OCI-LY7 (cell line): ENCODE data around the gene CYP39A1. TPM values are rescaled to one million over a fixed set of nuclear protein-coding genes. Genes with fewer than 3 reads are reported as not detected.
A peak's percentile ranks its signal among the peaks of the same experiment; 100 is the strongest.

Experiments used
- BruUV-seq: library from RNA; stranded (reverse); fragments of 400-500 nt; replicated peaks from 2 replicates; lab custom pipeline; 2021; lab: Mats Ljungman, UMichigan
- CTCF ChIA-PET: fragments of 300-600 bp; sonication (Branson Sonifier 250); formaldehyde crosslinking; loops from one replicate; lab custom pipeline; 2022; ENCODE audit warnings: antibody characterized with exemption; ENCODE audit not compliant: unreplicated experiment; lab: Charles Lee
- POLR2A ChIA-PET: fragments of 300-600 bp; sonication (Branson Sonifier 250); formaldehyde crosslinking; loops from one replicate; lab custom pipeline; 2022; ENCODE audit warnings: antibody characterized with exemption; lab: Charles Lee
- DNase-seq: peaks from one replicate; pipeline ENCODE4 v3.0.0-alpha.2; 2015; ENCODE audit warnings: low spot score
- H2AFZ ChIP-seq: fragments of 200-600 bp; sonication (generic), shearing (Covaris generic); 2 replicates; pipeline ENCODE4 v1.6.1; 2014; ENCODE audit warnings: mild to moderate bottlenecking, antibody characterized with exemption, low read length, moderate library complexity
- H3K27ac ChIP-seq: fragments of 200-600 bp; sonication (generic); 2 replicates; pipeline ENCODE4 v1.5.1; 2014; ENCODE audit warnings: mixed run types, low read depth, mild to moderate bottlenecking, moderate library complexity, low read length, inconsistent platforms; ENCODE audit not compliant: poor library complexity, severe bottlenecking
- H3K36me3 ChIP-seq: fragments of 200-600 bp; sonication (generic); 2 replicates; pipeline ENCODE4 v1.6.1; 2014; ENCODE audit warnings: mild to moderate bottlenecking, antibody characterized with exemption, low read length, moderate library complexity, mixed read lengths; ENCODE audit not compliant: insufficient read depth
- H3K4me1 ChIP-seq: fragments of 200-600 bp; sonication (generic); 2 replicates; pipeline ENCODE4 v1.5.1; 2014; ENCODE audit warnings: mild to moderate bottlenecking, low read length; ENCODE audit not compliant: insufficient read depth, poor library complexity, severe bottlenecking
- H3K4me2 ChIP-seq: fragments of 200-600 bp; sonication (generic); 2 replicates; pipeline ENCODE4 v1.6.1; 2014; ENCODE audit warnings: mild to moderate bottlenecking, low read length
- H3K4me3 ChIP-seq: fragments of 200-600 bp; sonication (generic); 2 replicates; pipeline ENCODE4 v1.5.1; 2014; ENCODE audit warnings: mild to moderate bottlenecking, low read depth, low read length; ENCODE audit not compliant: poor library complexity, severe bottlenecking
- H3K79me2 ChIP-seq: fragments of 200-600 bp; sonication (generic); 2 replicates; pipeline ENCODE4 v1.6.1; 2016; ENCODE audit warnings: low read depth, mild to moderate bottlenecking, low read length, moderate library complexity, mixed read lengths; ENCODE audit not compliant: insufficient read depth
- H3K9me2 ChIP-seq: fragments of 200-600 bp; sonication (generic); 2 replicates; pipeline ENCODE4 v1.6.1; 2016; ENCODE audit warnings: mild to moderate bottlenecking, low read length, mixed read lengths; ENCODE audit not compliant: insufficient read depth
- H3K9me3 ChIP-seq: fragments of 200-600 bp; sonication (generic); 2 replicates; pipeline ENCODE4 v1.6.1; 2014; ENCODE audit warnings: mild to moderate bottlenecking, mixed run types, low read length, mixed read lengths
- H4K20me1 ChIP-seq: fragments of 200-600 bp; sonication (generic); 2 replicates; pipeline ENCODE4 v1.6.1; 2014; ENCODE audit warnings: mild to moderate bottlenecking, antibody characterized with exemption, low read length, moderate library complexity, mixed read lengths; ENCODE audit not compliant: insufficient read depth
- EZH2phosphoT487 ChIP-seq: fragments of 200-600 bp; sonication (generic); IDR thresholded peaks from 2 replicates; pipeline ENCODE4 v1.6.1; 2018; ENCODE audit warnings: low read depth, borderline replicate concordance, mild to moderate bottlenecking, mixed run types, antibody characterized with exemption, low read length, moderate library complexity, mixed read lengths
- intact Hi-C: fragments of 100-400 bp; cut with micrococcal nuclease; formaldehyde crosslinking; loops from one replicate; pipeline ENCODE4 v1.10.0; 2022; ENCODE audit not compliant: unreplicated experiment
- total RNA-seq, 2 experiments: library from RNA; depleted of rRNA in 1 of 2; stranded (reverse); fragments of >200 nt in 1 of 2; shearing (Covaris generic) in 1 of 2; gene quantifications; 2 replicates each; pipeline ENCODE4 v1.2.3, GENCODE V29; 2014 to 2022
- TF ChIP-seq, protein P1 (sequence below): fragments of 200-600 bp; sonication (generic); conservative IDR thresholded peaks from 2 replicates; pipeline ENCODE4 v1.5.1; 2014; ENCODE audit warnings: mild to moderate bottlenecking, antibody characterized with exemption, low read length, moderate library complexity, mixed read lengths

CYP39A1 gene
- total RNA-seq, 2 experiments from 2014 or later, result 13.4 to 24.5 TPM

DNA sequence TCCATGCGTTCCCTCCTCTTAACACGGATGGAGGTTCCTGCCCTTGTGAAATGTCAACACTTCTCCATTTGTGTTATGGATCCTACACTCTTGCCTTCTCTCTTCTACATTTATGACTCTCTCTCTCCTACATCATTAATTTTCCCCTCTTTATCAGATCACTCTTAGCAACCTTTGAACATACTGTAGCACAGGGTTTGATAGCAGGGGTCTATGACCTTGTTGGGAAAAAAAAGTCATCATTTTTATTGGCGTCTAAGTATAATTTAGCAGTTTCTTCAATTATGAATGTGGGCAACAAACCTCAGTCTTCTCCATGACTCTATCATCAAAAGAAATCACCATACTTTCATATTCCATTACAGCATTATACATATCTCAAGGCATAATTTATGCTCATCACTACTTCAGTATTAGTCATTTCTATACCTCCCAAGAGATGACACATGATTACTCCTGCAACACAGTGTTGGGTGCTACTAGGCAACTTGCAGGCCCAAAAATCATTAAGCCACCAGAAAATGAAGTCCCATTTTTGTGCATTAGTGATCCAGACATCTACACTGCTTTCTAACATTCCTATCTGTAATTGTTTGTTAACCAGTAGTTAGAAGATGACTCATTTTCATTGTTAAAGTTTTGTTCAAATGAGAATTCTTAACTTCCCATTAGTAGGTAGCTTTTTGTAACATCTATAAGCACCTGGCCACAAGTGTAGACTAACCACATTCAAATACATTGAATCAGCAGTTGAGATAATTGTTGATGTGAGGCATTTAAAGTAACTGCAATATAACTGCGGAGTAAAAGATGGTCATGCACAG lies 9.5 kb downstream of the CYP39A1 start:
- H3K9me3 ChIP-seq, result peaks cover 33% of the 10 kb centered on the region; the same call in 1 of the 2 replicates
- CTCF ChIA-PET, result no interaction called here
- no TSS peak for BruUV-seq
- H3K79me2 ChIP-seq, result peaks cover 95% of the 10 kb centered on the region
- intact Hi-C loops, result no loop called here
- POLR2A ChIA-PET, result interaction anchor here (0.5 to 4.4 kb wide), 5 partner anchors 8 to 80 kb away, joined by 3 to 21 read pairs (median 8); partner anchors contain the start of genes CYP39A1 and SLC25A27
- peak overlapping the region; percentile 23; the same call in 1 of the 2 replicates for H2AFZ ChIP-seq
- H3K36me3 ChIP-seq, result peaks cover 37% of the 10 kb centered on the region
- H3K4me3 ChIP-seq, result peak overlapping the region; percentile 50
- no peaks in the 10 kb centered on the region for H3K9me2 ChIP-seq
- peak overlapping the region; percentile 91 for H3K27ac ChIP-seq
- peaks cover 86% of the 10 kb centered on the region for H3K4me1 ChIP-seq
- no peaks in the 10 kb centered on the region for H4K20me1 ChIP-seq
- DNase-seq, result peak; percentile 66
- peak overlapping the region; percentile 67 for H3K4me2 ChIP-seq
- TF ChIP-seq, protein P1, sequence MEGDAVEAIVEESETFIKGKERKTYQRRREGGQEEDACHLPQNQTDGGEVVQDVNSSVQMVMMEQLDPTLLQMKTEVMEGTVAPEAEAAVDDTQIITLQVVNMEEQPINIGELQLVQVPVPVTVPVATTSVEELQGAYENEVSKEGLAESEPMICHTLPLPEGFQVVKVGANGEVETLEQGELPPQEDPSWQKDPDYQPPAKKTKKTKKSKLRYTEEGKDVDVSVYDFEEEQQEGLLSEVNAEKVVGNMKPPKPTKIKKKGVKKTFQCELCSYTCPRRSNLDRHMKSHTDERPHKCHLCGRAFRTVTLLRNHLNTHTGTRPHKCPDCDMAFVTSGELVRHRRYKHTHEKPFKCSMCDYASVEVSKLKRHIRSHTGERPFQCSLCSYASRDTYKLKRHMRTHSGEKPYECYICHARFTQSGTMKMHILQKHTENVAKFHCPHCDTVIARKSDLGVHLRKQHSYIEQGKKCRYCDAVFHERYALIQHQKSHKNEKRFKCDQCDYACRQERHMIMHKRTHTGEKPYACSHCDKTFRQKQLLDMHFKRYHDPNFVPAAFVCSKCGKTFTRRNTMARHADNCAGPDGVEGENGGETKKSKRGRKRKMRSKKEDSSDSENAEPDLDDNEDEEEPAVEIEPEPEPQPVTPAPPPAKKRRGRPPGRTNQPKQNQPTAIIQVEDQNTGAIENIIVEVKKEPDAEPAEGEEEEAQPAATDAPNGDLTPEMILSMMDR, result no peak
- no peak for TF ChIP-seq EZH2phosphoT487

- CTCF ChIA-PET, result no interaction called here
- POLR2A ChIA-PET, result interaction anchor here (1.3 to 4.5 kb wide), 4 partner anchors 11 to 16 kb away, joined by 8 to 31 read pairs (median 15); partner anchors contain the start of genes CYP39A1 and SLC25A27
- no peaks in the 10 kb centered on the region for H4K20me1 ChIP-seq
- no peak for DNase-seq
- H3K4me2 ChIP-seq, result peak overlapping the region; percentile 88
- peaks cover 98% of the 10 kb centered on the region for H3K4me1 ChIP-seq
- H3K4me3 ChIP-seq, result peak overlapping the region; percentile 66
- H3K79me2 ChIP-seq, result peaks cover 82% of the 10 kb centered on the region; the same call in 1 of the 2 replicates
- no peaks in the 10 kb centered on the region for H3K9me2 ChIP-seq
- TF ChIP-seq, protein P1, result no peak
- no peak for TF ChIP-seq EZH2phosphoT487
- peaks cover 6% of the 10 kb centered on the region; the same call in 1 of the 2 replicates for H3K9me3 ChIP-seq
- peak overlapping the region; percentile 97 for H3K27ac ChIP-seq
- intact Hi-C loops, result loop anchor here (5.0 to 10.0 kb wide), 4 partner anchors 261 to 839 kb away; partner anchors contain the start of gene CD2AP
- peaks cover 24% of the 10 kb centered on the region for H3K36me3 ChIP-seq
- BruUV-seq, result no TSS peak
- H2AFZ ChIP-seq, result peak overlapping the region; percentile 53; the same call in 1 of the 2 replicates
These were observed 14.0 kb downstream of the CYP39A1 start for GRCh38 chr6:46638650-46639049.
